DOHH2 (cell line): Measurements from ENCODE around the gene KATNAL2.

Experiments used
- H3F3A ChIP-seq: fragments of 200-600 bp; sonication (generic), shearing (Covaris generic); 2 replicates; pipeline ENCODE4 v1.6.0; 2016; ENCODE audit warnings: antibody characterized with exemption, mild to moderate bottlenecking; ENCODE audit not compliant: control insufficient read depth, insufficient read depth
- H3K27ac ChIP-seq: fragments of 200-600 bp; sonication (generic); 2 replicates; pipeline ENCODE4 v1.5.1; 2014; ENCODE audit warnings: low read depth, mild to moderate bottlenecking, low read length, moderate library complexity
- H3K27me3 ChIP-seq: fragments of 200-600 bp; sonication (generic); 2 replicates; pipeline ENCODE4 v1.6.1; 2014; ENCODE audit warnings: mild to moderate bottlenecking, low read length, mixed read lengths; ENCODE audit not compliant: control insufficient read depth
- H3K36me3 ChIP-seq: fragments of 200-600 bp; sonication (generic); 2 replicates; pipeline ENCODE4 v1.6.1; 2014; ENCODE audit warnings: mild to moderate bottlenecking, low read length, moderate library complexity, mixed read lengths; ENCODE audit not compliant: control insufficient read depth
- H3K4me1 ChIP-seq: fragments of 200-600 bp; sonication (generic); 2 replicates; pipeline ENCODE4 v1.6.1; 2014; ENCODE audit warnings: mild to moderate bottlenecking, low read length, mixed read lengths; ENCODE audit not compliant: control insufficient read depth
- H3K4me2 ChIP-seq: fragments of 200-600 bp; sonication (generic); 2 replicates; pipeline ENCODE4 v1.6.0; 2014; ENCODE audit warnings: mild to moderate bottlenecking, low read length, moderate library complexity
- H3K4me3 ChIP-seq: fragments of 200-600 bp; sonication (generic); 2 replicates; pipeline ENCODE4 v1.5.1; 2014; ENCODE audit warnings: mild to moderate bottlenecking, low read length, mixed read lengths
- H3K79me2 ChIP-seq: fragments of 200-600 bp; sonication (generic); 2 replicates; pipeline ENCODE4 v1.6.1; 2014; ENCODE audit warnings: mild to moderate bottlenecking, low read length, mixed read lengths; ENCODE audit not compliant: control insufficient read depth
- H3K9me2 ChIP-seq: fragments of 200-600 bp; sonication (generic); replicated peaks from 2 replicates; pipeline ENCODE4 v1.6.1; 2014; ENCODE audit warnings: mild to moderate bottlenecking, low read length, mixed read lengths; ENCODE audit not compliant: control insufficient read depth
- H3K9me3 ChIP-seq: fragments of 200-600 bp; sonication (generic); 2 replicates; pipeline ENCODE4 v1.6.1; 2014; ENCODE audit warnings: antibody characterized with exemption, low read length, mixed read lengths; ENCODE audit not compliant: control insufficient read depth, insufficient read depth
- H4K20me1 ChIP-seq: fragments of 200-600 bp; sonication (generic); 2 replicates; pipeline ENCODE4 v1.6.0; 2014; ENCODE audit warnings: low read depth, mild to moderate bottlenecking, antibody characterized with exemption, low read length, moderate library complexity; ENCODE audit not compliant: control insufficient read depth, insufficient read depth
- CTCF ChIP-seq: fragments of 200-600 bp; sonication (generic); IDR thresholded peaks from one replicate; pipeline ENCODE4 v1.5.1; 2014; ENCODE audit warnings: antibody characterized with exemption, mild to moderate bottlenecking, low read depth, low read length; ENCODE audit not compliant: poor library complexity, severe bottlenecking
- EZH2phosphoT487 ChIP-seq: fragments of 200-600 bp; sonication (generic); IDR thresholded peaks from 2 replicates; pipeline ENCODE4 v1.6.1; 2017; ENCODE audit warnings: borderline replicate concordance, mild to moderate bottlenecking, antibody characterized with exemption, low read length, moderate library complexity, mixed read lengths

The KATNAL2 gene

GRCh38 chr18:46891742-46892214 is 25.6 kb upstream of the KATNAL2 start:
- Histone ChIP-seq H3F3A (no peaks in the 10 kb centered on the region), H3K36me3 (peaks cover 33% of the 10 kb centered on the region), H3K4me1 (peaks cover 25% of the 10 kb centered on the region), H3K27me3 (no peaks in the 10 kb centered on the region), H4K20me1 (no peaks in the 10 kb centered on the region), H3K4me2 (0 out of 2 replicates have a peak overlapping the region, but pooled peaks have one; percentile 22), H3K79me2 (peaks cover 94% of the 10 kb centered on the region), H3K9me2 (no peaks in the 10 kb centered on the region), H3K9me3 (peaks cover 20% of the 10 kb centered on the region), H3K27ac (no peak overlapping the region), H3K4me3 (no peak overlapping the region)
- TF ChIP-seq CTCF, result no peak
- no peak for TF ChIP-seq EZH2phosphoT487

- no peaks in the 10 kb centered on the region for H3F3A ChIP-seq
- H3K27ac ChIP-seq, result no peak overlapping the region
- H3K36me3 ChIP-seq, result peaks cover 30% of the 10 kb centered on the region
- TF ChIP-seq CTCF (no peak), EZH2phosphoT487 (no peak)
- H3K4me1 ChIP-seq, result peaks cover 29% of the 10 kb centered on the region
- no peaks in the 10 kb centered on the region for H3K9me2 ChIP-seq
- H3K4me3 ChIP-seq, result no peak overlapping the region
- H4K20me1 ChIP-seq, result no peaks in the 10 kb centered on the region
- H3K9me3 ChIP-seq, result peaks cover 20% of the 10 kb centered on the region
- no peaks in the 10 kb centered on the region for H3K27me3 ChIP-seq
- H3K79me2 ChIP-seq, result peaks cover 94% of the 10 kb centered on the region
- no peak overlapping the region for H3K4me2 ChIP-seq
Measured at GRCh38 chr18:46892842-46893241, 24.6 kb upstream of the KATNAL2 start.

- no peak overlapping the region for H3K27ac ChIP-seq
- no peak overlapping the region for H3K4me2 ChIP-seq
- H3F3A ChIP-seq, result no peaks in the 10 kb centered on the region
- H3K4me1 ChIP-seq, result peaks cover 29% of the 10 kb centered on the region
- H3K27me3 ChIP-seq, result no peaks in the 10 kb centered on the region
- peaks cover 95% of the 10 kb centered on the region for H3K79me2 ChIP-seq
- H4K20me1 ChIP-seq, result no peaks in the 10 kb centered on the region
- no peak overlapping the region for H3K4me3 ChIP-seq
- TF ChIP-seq CTCF, result no peak
- TF ChIP-seq EZH2phosphoT487, result no peak
- H3K9me2 ChIP-seq, result no peaks in the 10 kb centered on the region
- H3K36me3 ChIP-seq, result peaks cover 26% of the 10 kb centered on the region
- peaks cover 18% of the 10 kb centered on the region for H3K9me3 ChIP-seq
Measured at GRCh38 chr18:46893360-46893759, 24.0 kb upstream of the KATNAL2 start.

- no peaks in the 10 kb centered on the region for H3K27me3 ChIP-seq
- H3K4me3 ChIP-seq, result no peak overlapping the region
- no peak overlapping the region for H3K27ac ChIP-seq
- H3K9me2 ChIP-seq, result no peaks in the 10 kb centered on the region
- H3K9me3 ChIP-seq, result peaks cover 10% of the 10 kb centered on the region
- H3K4me2 ChIP-seq, result no peak overlapping the region
- TF ChIP-seq EZH2phosphoT487, result no peak
- no peak for TF ChIP-seq CTCF
- no peaks in the 10 kb centered on the region for H4K20me1 ChIP-seq
- peaks cover 19% of the 10 kb centered on the region for H3K36me3 ChIP-seq
- peaks cover 29% of the 10 kb centered on the region for H3K4me1 ChIP-seq
- no peaks in the 10 kb centered on the region for H3F3A ChIP-seq
- H3K79me2 ChIP-seq, result peaks cover 94% of the 10 kb centered on the region
Measured at GRCh38 chr18:46894124-46894523, 23.3 kb upstream of the KATNAL2 start.
